SK-N-SH (cell line): ENCODE measurements around the gene ANKRD18B. TPM values are rescaled to one million over a fixed set of nuclear protein-coding genes. Genes with fewer than 3 reads are reported as not detected.
"Not testable (repeated sequence)": the region's sequence is repeated elsewhere in the genome, so short reads cannot be mapped to it uniquely, and the experiment has no call there.

Experiments used
- CTCF ChIA-PET: fragments of 300-600, 350-600 bp; formaldehyde crosslinking; extraction: SDS; loops from one replicate; lab custom pipeline; 2021; lab: Yijun Ruan, JAX
- POLR2A ChIA-PET: fragments of 350-600 bp; sonication (Branson Sonifier 250); formaldehyde crosslinking; extraction: SDS; loops from one replicate; lab custom pipeline; 2020; ENCODE audit warnings: antibody characterized with exemption, inconsistent platforms; lab: Yijun Ruan, JAX
- DNase-seq: peaks from one replicate; pipeline ENCODE4 v3.0.0; 2012
- H2AFZ ChIP-seq: fragments of 200-600 bp; sonication (generic); 2 replicates; pipeline ENCODE4 v1.8.1; 2016; ENCODE audit warnings: antibody characterized with exemption, mild to moderate bottlenecking, low read depth
- H3F3A ChIP-seq: fragments of 200-600 bp; sonication (generic); replicated peaks from 2 replicates; pipeline ENCODE3; 2016; ENCODE audit warnings: antibody characterized with exemption, mild to moderate bottlenecking; ENCODE audit not compliant: insufficient read depth
- H3K27ac ChIP-seq, 2 experiments: fragments of 200-500 bp in 1 of 2; fragments of 200-600 bp in 1 of 2; sonication (Bioruptor generic) in 1 of 2; sonication (generic), shearing (Covaris generic) in 1 of 2; 2 replicates each; pipeline versions ENCODE4 v1.5.1 to v1.6.1; 2014 to 2016; ENCODE audit warnings: low read depth in 2 of 2, inconsistent platforms in 1 of 2, low read length in 1 of 2, mild to moderate bottlenecking in 1 of 2, mixed read lengths in 1 of 2
- H3K27me3 ChIP-seq: fragments of 200-600 bp; sonication (generic), shearing (Covaris generic); 2 replicates; pipeline ENCODE4 v1.6.1; 2016; ENCODE audit warnings: mixed run types; ENCODE audit not compliant: insufficient read depth
- H3K36me3 ChIP-seq, 2 experiments: fragments of 200-500 bp in 1 of 2; fragments of 200-600 bp in 1 of 2; sonication (Bioruptor generic) in 1 of 2; sonication (generic) in 1 of 2; replicated peaks in 1 of 2; 2 replicates each; pipeline versions ENCODE3 to v1.5.1; 2014 to 2016; ENCODE audit warnings: low read length in 1 of 2, mild to moderate bottlenecking in 1 of 2; ENCODE audit not compliant: insufficient read depth in 2 of 2, control insufficient read depth in 1 of 2
- H3K4me1 ChIP-seq, 2 experiments: fragments of 200-500 bp in 1 of 2; fragments of 200-600 bp in 1 of 2; sonication (Bioruptor generic) in 1 of 2; sonication (generic), shearing (Covaris generic) in 1 of 2; 2 replicates each; pipeline versions ENCODE4 v1.5.1 to v1.6.1; 2014 to 2016; ENCODE audit warnings: low read depth in 1 of 2, low read length in 1 of 2, mixed run types in 1 of 2; ENCODE audit not compliant: insufficient read depth in 2 of 2, control insufficient read depth in 1 of 2
- H3K4me2 ChIP-seq: fragments of 200-600 bp; sonication (generic), shearing (Covaris generic); 2 replicates; pipeline ENCODE4 v1.6.1; 2017; ENCODE audit warnings: mixed run types
- H3K4me3 ChIP-seq, 2 experiments: fragments of 200-500 bp in 1 of 2; fragments of 200-600 bp in 1 of 2; sonication (Bioruptor generic) in 1 of 2; sonication (generic), shearing (Covaris generic) in 1 of 2; 2 replicates each; pipeline versions ENCODE4 v1.5.1 to v1.8.1; 2014 to 2016; ENCODE audit warnings: low read depth in 2 of 2, inconsistent platforms in 1 of 2, low read length in 1 of 2, mild to moderate bottlenecking in 1 of 2, mixed read lengths in 1 of 2, moderate library complexity in 1 of 2
- H3K79me2 ChIP-seq: fragments of 200-600 bp; sonication (generic); 2 replicates; pipeline ENCODE4 v1.8.1; 2017; ENCODE audit warnings: mild to moderate bottlenecking; ENCODE audit not compliant: insufficient read depth
- H3K9ac ChIP-seq: fragments of 200-600 bp; sonication (generic); 2 replicates; pipeline ENCODE4 v1.6.1; 2017; ENCODE audit warnings: mixed run types
- H3K9me2 ChIP-seq: fragments of 200-600 bp; sonication (generic); 2 replicates; pipeline ENCODE4 v1.6.1; 2017; ENCODE audit warnings: mixed run types
- H3K9me3 ChIP-seq: fragments of 200-600 bp; sonication (generic); 2 replicates; pipeline ENCODE4 v1.6.1; 2017; ENCODE audit warnings: mixed run types, mild to moderate bottlenecking, moderate library complexity
- H4K20me1 ChIP-seq: fragments of 200-600 bp; sonication (generic); 2 replicates; pipeline ENCODE4 v1.6.1; 2017; ENCODE audit warnings: mild to moderate bottlenecking, mixed run types; ENCODE audit not compliant: insufficient read depth
- FOSL2 ChIP-seq: IDR thresholded peaks from 2 replicates; pipeline ENCODE4 v1.4.0; 2012; ENCODE audit warnings: low read depth, mild to moderate bottlenecking, moderate library complexity, borderline replicate concordance
- FOXJ3 ChIP-seq: sonication (generic); formaldehyde crosslinking; IDR thresholded peaks from 2 replicates; pipeline ENCODE4 v1.5.1; 2020; ENCODE audit warnings: mild to moderate bottlenecking, missing genetic modification reagents
- GABPA ChIP-seq: IDR thresholded peaks from 2 replicates; pipeline ENCODE4 v1.4.0; 2012; ENCODE audit warnings: low read depth, mild to moderate bottlenecking
- MXI1 ChIP-seq: IDR thresholded peaks from 2 replicates; pipeline ENCODE4 v1.6.1; 2012; ENCODE audit warnings: mild to moderate bottlenecking, low read depth, low read length, improper control_type of control experiment
- NRF1 ChIP-seq: IDR thresholded peaks from 2 replicates; pipeline ENCODE4 v1.6.1; 2012; ENCODE audit warnings: low read depth, mild to moderate bottlenecking, low read length
- TAF1 ChIP-seq: IDR thresholded peaks from 2 replicates; pipeline ENCODE4 v1.6.1; 2012; ENCODE audit warnings: low read depth, mild to moderate bottlenecking, low read length, moderate library complexity, borderline replicate concordance
- TCF12 ChIP-seq: IDR thresholded peaks from 2 replicates; pipeline ENCODE4 v1.4.0; 2012
- YY1 ChIP-seq: IDR thresholded peaks from 2 replicates; pipeline ENCODE4 v1.4.0; 2012; ENCODE audit warnings: low read depth, mild to moderate bottlenecking
- WGBS: methylation state at CpG from one replicate; pipeline ENCODE4 v1.1.6; 2017; ENCODE audit warnings: low lambda C conversion rate; 5-methylcytosine and 5-hydroxymethylcytosine counted together
- polyA plus RNA-seq, 3 experiments: library from polyadenylated mRNA; depleted of rRNA; stranded (reverse); fragments of >200 nt; gene quantifications; 2 replicates each; pipeline ENCODE4 v1.2.3, GENCODE V29; 2012
- TF ChIP-seq, protein P1 (sequence below): IDR thresholded peaks from 2 replicates; pipeline ENCODE4 v1.4.0; 2012; ENCODE audit warnings: low read depth, borderline replicate concordance
- TF ChIP-seq, protein P2 (sequence below): IDR thresholded peaks from 2 replicates; pipeline ENCODE4 v1.4.0; 2012; ENCODE audit warnings: low read depth, borderline replicate concordance
- TF ChIP-seq, protein P3 (sequence below): fragments of 200-600 bp; sonication (generic); IDR thresholded peaks from 2 replicates; pipeline ENCODE4 v1.6.1; 2017; ENCODE audit warnings: antibody characterized with exemption, mild to moderate bottlenecking, moderate library complexity

Gene ANKRD18B
- polyA plus RNA-seq, 1 of the 3 experiments (the other 2 are of a cell fraction), result 2.3 TPM

DNA sequence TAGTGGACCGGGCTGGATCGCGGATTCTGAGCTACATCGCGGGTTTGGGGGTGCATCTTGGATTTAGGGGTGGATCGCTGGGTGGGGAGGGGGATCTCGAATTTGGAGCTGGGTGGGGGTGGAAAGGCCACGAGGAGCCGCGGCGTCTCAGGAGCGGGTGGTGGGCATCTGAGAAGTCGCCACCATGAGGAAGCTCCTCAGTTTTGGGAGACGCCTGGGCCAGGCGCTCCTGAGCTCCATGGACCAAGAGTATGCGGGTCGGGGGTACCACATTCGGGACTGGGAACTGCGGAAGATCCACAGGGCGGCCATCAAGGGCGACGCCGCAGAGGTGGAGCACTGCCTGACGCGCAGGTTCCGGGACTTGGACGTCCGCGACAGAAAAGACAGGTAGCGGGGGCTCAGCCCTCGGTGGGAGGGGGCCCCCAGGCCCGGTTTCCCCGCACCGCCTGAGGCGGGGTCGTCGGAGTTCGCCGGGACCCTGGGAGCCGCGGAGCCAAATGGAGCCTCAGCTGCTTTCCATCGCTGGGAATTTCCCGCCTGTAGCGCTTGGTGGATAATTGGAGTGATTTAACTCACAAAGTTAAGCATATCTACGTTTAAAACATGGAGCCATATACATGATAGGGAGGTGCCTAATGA lies 376 bp downstream of the ANKRD18B start (continued):
- TF ChIP-seq, protein P1, sequence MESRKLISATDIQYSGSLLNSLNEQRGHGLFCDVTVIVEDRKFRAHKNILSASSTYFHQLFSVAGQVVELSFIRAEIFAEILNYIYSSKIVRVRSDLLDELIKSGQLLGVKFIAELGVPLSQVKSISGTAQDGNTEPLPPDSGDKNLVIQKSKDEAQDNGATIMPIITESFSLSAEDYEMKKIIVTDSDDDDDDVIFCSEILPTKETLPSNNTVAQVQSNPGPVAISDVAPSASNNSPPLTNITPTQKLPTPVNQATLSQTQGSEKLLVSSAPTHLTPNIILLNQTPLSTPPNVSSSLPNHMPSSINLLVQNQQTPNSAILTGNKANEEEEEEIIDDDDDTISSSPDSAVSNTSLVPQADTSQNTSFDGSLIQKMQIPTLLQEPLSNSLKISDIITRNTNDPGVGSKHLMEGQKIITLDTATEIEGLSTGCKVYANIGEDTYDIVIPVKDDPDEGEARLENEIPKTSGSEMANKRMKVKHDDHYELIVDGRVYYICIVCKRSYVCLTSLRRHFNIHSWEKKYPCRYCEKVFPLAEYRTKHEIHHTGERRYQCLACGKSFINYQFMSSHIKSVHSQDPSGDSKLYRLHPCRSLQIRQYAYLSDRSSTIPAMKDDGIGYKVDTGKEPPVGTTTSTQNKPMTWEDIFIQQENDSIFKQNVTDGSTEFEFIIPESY, result no peak
- TF ChIP-seq TCF12, result no peak

DNA sequence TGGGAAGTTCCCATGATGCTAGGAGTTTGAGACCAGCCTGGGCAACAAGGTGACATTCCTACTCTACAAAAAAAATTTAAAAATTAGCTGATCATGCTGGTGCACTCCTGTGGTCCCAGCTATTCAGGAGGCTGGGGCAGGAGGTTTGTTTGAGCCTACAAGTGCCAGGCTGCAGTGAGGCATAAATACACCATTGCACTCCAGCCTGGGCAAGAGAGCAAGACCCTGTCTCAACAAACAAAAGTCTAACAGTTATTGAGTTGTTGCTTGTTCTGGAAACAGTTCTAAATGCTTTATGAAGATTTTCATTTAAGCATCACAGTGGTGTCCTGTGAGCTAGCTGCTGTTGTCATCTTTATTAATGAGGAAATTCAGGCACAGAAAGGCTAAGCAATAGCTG lies 4.0 kb downstream of the ANKRD18B start:
- H4K20me1 ChIP-seq, H3K9ac ChIP-seq, H2AFZ ChIP-seq, H3F3A ChIP-seq, H3K79me2 ChIP-seq, H3K9me2 ChIP-seq, H3K4me2 ChIP-seq, H3K36me3 ChIP-seq, H3K9me3 ChIP-seq, H3K4me1 ChIP-seq, DNase-seq, CTCF ChIA-PET, H3K4me3 ChIP-seq, H3K27me3 ChIP-seq, H3K27ac ChIP-seq, POLR2A ChIA-PET: not testable (repeated sequence)

DNA sequence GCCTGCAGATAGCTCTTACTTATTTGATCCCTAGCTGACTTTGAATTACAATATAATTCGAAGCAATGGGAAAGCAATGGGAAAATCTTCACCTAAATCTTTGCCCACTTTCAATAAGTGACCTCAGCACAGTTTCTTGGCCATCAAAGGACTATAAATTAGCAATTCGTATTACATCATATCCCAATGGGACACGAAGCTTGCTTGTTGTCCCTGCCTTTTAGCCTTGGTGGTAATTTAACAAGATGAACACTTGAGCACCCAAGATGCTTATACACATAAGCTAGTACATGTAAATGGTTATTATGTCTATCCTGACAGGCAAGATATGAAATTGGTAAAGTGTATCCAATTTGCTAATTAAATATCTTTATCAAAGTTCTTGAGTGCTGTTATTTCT lies 9.9 kb downstream of the ANKRD18B start:
- H3K4me3 ChIP-seq, H4K20me1 ChIP-seq, POLR2A ChIA-PET, H2AFZ ChIP-seq, H3F3A ChIP-seq, H3K27ac ChIP-seq, H3K4me1 ChIP-seq, H3K79me2 ChIP-seq, H3K36me3 ChIP-seq, H3K4me2 ChIP-seq, H3K27me3 ChIP-seq, H3K9ac ChIP-seq, H3K9me3 ChIP-seq, H3K9me2 ChIP-seq, DNase-seq, CTCF ChIA-PET: not testable (repeated sequence)
- 80% methylated on average over 3 of the region's 3 CpGs for WGBS

DNA sequence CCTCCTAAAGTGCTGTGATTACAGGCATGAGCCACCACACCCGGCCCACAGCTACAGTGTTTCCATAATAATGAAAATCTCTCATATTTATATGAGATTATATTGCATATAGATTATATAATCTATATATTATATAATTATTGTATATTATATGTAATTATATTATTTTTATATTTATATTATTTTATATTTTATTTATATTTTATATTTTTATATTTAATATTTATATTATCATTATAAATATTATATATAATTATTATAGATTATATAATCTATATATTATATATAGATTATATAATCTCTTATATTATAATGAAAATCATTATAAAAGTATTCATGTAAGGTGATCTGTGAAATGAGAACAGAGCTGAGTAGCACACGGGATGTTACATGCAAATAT lies 11.5 kb downstream of the ANKRD18B start:
- H3K4me1 ChIP-seq, result no peaks in the 10 kb centered on the region
- ChIA-PET CTCF (no interaction called here), POLR2A (no interaction called here)
- H2AFZ ChIP-seq, result no peak overlapping the region
- H3K9me2 ChIP-seq, result no peaks in the 10 kb centered on the region
- no peaks in the 10 kb centered on the region for H3K79me2 ChIP-seq
- 95% methylated on average over 2 of the region's 2 CpGs for WGBS
- peaks cover 3% of the 10 kb centered on the region for H3F3A ChIP-seq
- no peak overlapping the region for H3K4me3 ChIP-seq
- no peaks in the 10 kb centered on the region for H3K9me3 ChIP-seq
- no peaks in the 10 kb centered on the region for H3K27me3 ChIP-seq
- H3K4me2 ChIP-seq, result no peak overlapping the region
- no peaks in the 10 kb centered on the region for H4K20me1 ChIP-seq
- no peak for DNase-seq
- peaks cover 0 to 7% of the 10 kb centered on the region in 2 experiments for H3K36me3 ChIP-seq
- no peak for TF ChIP-seq NRF1
- no peak for TF ChIP-seq MXI1
- no peak for TF ChIP-seq GABPA
- TF ChIP-seq TCF12, result no peak
- TF ChIP-seq FOSL2, result no peak
- TF ChIP-seq TAF1, result no peak
- TF ChIP-seq, protein P2, sequence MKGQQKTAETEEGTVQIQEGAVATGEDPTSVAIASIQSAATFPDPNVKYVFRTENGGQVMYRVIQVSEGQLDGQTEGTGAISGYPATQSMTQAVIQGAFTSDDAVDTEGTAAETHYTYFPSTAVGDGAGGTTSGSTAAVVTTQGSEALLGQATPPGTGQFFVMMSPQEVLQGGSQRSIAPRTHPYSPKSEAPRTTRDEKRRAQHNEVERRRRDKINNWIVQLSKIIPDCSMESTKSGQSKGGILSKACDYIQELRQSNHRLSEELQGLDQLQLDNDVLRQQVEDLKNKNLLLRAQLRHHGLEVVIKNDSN, result no peak
- no peak for TF ChIP-seq FOXJ3 (CRISPR knock-in tag)
- TF ChIP-seq, protein P3, sequence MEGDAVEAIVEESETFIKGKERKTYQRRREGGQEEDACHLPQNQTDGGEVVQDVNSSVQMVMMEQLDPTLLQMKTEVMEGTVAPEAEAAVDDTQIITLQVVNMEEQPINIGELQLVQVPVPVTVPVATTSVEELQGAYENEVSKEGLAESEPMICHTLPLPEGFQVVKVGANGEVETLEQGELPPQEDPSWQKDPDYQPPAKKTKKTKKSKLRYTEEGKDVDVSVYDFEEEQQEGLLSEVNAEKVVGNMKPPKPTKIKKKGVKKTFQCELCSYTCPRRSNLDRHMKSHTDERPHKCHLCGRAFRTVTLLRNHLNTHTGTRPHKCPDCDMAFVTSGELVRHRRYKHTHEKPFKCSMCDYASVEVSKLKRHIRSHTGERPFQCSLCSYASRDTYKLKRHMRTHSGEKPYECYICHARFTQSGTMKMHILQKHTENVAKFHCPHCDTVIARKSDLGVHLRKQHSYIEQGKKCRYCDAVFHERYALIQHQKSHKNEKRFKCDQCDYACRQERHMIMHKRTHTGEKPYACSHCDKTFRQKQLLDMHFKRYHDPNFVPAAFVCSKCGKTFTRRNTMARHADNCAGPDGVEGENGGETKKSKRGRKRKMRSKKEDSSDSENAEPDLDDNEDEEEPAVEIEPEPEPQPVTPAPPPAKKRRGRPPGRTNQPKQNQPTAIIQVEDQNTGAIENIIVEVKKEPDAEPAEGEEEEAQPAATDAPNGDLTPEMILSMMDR, result no peak
- TF ChIP-seq YY1, result no peak
- no peak overlapping the region for H3K27ac ChIP-seq
- H3K9ac ChIP-seq, result no peak overlapping the region

DNA sequence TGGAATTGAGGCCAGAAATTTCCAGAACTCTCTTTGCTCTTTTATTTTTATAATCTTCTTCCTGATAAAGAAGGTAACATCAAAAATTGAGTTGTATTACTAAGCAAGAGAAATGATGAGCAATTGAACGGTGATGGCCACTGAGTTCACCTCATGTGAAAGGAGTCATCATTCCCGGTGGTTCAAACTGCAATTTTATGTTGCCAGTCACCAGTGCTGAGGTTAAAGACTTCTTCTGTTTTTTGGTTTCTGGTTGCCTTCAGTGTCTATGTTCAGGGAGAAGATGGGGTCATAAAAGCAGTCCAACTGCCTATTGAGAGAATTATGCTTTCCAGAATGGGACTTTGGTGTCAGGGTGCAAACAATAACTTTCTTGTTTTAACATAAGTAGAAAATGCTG lies 19.4 kb downstream of the ANKRD18B start:
- CTCF ChIA-PET, DNase-seq, H3K9me2 ChIP-seq, H2AFZ ChIP-seq, H3K4me1 ChIP-seq, H3K4me2 ChIP-seq, POLR2A ChIA-PET, H4K20me1 ChIP-seq, H3F3A ChIP-seq, H3K4me3 ChIP-seq, H3K27ac ChIP-seq, H3K36me3 ChIP-seq, H3K9me3 ChIP-seq, H3K79me2 ChIP-seq, H3K27me3 ChIP-seq, H3K9ac ChIP-seq: not testable (repeated sequence)
- WGBS, result 92% methylated on average over 2 of the region's 2 CpGs
